Measurements from ENCODE around the gene NFATC3. TPM values are rescaled to one million over a fixed set of nuclear protein-coding genes. Genes with fewer than 3 reads are reported as not detected.

NFATC3 gene
- total RNA-seq, 4 donors from 2014 or later, result 22.6 to 74.0 (median 48.4) TPM

- no peak for DNase-seq
- H3K4me1 ChIP-seq, result peaks cover 0 to 6% of the 10 kb centered on the region in 2 donors
- H3K27me3 ChIP-seq, result no peaks in the 10 kb centered on the region
- H3K36me3 ChIP-seq, result no peaks in the 10 kb centered on the region
- intact Hi-C loops (cut with DNase I; ENCODE audit: low total_unique reads), result no loop called here
- no peaks in the 10 kb centered on the region for H3K9me3 ChIP-seq
- H3K27ac ChIP-seq, result peak overlapping the region; percentile 88 to 99
- peak overlapping the region; percentile 53 to 86 for H3K4me3 ChIP-seq
- TF ChIP-seq, protein P1, sequence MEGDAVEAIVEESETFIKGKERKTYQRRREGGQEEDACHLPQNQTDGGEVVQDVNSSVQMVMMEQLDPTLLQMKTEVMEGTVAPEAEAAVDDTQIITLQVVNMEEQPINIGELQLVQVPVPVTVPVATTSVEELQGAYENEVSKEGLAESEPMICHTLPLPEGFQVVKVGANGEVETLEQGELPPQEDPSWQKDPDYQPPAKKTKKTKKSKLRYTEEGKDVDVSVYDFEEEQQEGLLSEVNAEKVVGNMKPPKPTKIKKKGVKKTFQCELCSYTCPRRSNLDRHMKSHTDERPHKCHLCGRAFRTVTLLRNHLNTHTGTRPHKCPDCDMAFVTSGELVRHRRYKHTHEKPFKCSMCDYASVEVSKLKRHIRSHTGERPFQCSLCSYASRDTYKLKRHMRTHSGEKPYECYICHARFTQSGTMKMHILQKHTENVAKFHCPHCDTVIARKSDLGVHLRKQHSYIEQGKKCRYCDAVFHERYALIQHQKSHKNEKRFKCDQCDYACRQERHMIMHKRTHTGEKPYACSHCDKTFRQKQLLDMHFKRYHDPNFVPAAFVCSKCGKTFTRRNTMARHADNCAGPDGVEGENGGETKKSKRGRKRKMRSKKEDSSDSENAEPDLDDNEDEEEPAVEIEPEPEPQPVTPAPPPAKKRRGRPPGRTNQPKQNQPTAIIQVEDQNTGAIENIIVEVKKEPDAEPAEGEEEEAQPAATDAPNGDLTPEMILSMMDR (IDR thresholded peaks at IDR 0.05), result no peak
- no peak for TF ChIP-seq POLR2A (IDR thresholded peaks at IDR 0.05)
Measured at GRCh38 chr16:68086336-68086841, 1.2 kb downstream of the NFATC3 start.

DNA sequence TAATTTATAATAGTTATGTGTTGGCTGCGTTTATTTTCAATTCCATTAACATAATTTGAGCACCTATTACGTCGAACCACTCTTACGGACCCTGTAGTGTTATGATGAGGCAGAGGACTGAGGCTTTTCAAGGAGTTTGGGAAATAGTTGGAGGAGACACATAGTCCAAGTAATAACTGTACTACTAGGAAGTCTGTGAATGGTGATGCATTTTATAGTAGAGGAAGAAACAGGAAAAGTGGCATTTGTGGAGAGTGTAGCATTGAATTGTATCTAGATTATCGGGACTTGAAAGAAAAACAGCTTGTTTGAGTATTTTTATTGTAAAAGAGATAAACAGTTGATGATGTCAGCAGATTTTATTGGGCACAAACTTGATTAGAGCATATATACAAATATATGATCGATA lies 1.7 kb downstream of the NFATC3 start:
- H3K27me3 ChIP-seq, result no peaks in the 10 kb centered on the region
- peak overlapping the region; percentile 33 to 99 for H3K27ac ChIP-seq
- no peak for TF ChIP-seq POLR2A (IDR thresholded peaks at IDR 0.05)
- TF ChIP-seq, protein P1 (IDR thresholded peaks at IDR 0.05), result no peak
- intact Hi-C loops (cut with DNase I; ENCODE audit: low total_unique reads), result no loop called here
- H3K4me1 ChIP-seq, result peaks cover 0 to 6% of the 10 kb centered on the region in 2 donors
- no peak for DNase-seq
- H3K36me3 ChIP-seq, result no peaks in the 10 kb centered on the region
- no peaks in the 10 kb centered on the region for H3K9me3 ChIP-seq
- H3K4me3 ChIP-seq, result peak overlapping the region; percentile 53 to 86

GRCh38 chr16:68087688-68088087 lies 2.5 kb downstream of the NFATC3 start:
- H3K4me1 ChIP-seq, result peaks cover 0 to 6% of the 10 kb centered on the region in 2 donors
- DNase-seq, result no peak
- H3K36me3 ChIP-seq, result no peaks in the 10 kb centered on the region
- intact Hi-C loops (cut with DNase I; ENCODE audit: low total_unique reads), result no loop called here
- TF ChIP-seq POLR2A (IDR thresholded peaks at IDR 0.05), result no peak
- TF ChIP-seq, protein P1 (IDR thresholded peaks at IDR 0.05), result no peak
- no peak overlapping the region for H3K4me3 ChIP-seq
- H3K27me3 ChIP-seq, result no peaks in the 10 kb centered on the region
- H3K9me3 ChIP-seq, result no peaks in the 10 kb centered on the region
- H3K27ac ChIP-seq, result peak overlapping the region in 1 of 2 donors; percentile 99

DNA sequence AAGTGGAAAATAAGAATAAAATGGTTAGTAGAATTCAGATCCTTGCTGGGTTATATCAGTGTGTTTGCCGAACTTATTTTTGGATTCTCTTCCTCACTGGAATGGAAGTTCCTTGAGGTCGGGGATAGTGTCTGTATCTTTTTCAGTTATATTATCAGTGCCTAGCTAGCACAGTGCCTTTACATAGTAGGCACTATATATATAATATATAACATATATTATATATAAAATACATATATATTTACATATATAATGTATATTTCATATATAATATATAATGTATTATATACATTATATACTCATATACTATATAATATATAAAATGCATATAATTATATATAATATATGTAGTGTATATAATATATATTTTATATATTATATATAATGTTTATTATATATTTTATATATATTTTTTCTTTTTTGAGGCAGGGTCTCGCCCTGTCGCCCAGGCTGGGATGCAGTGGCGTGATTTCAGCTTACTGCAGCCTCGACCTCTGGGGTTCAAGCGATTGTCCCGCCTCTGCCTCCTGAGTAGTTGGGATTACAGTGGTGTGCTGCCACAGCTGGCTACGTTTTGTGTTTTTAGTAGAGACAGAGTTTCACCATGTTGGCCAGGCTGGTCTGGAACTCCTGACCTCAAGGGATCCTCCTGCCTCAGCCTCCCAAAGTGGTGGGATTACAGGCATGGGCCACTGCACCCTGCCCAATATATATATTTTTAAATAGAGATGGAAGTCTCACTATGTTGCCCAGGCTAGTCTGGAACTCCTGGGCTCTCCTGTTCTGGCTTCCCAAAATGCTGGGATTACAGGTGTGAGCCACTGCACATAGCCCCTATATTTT lies 3.2 kb downstream of the NFATC3 start:
- H3K4me3 ChIP-seq, result no peak overlapping the region
- no peaks in the 10 kb centered on the region for H3K27me3 ChIP-seq
- no peak overlapping the region for H3K27ac ChIP-seq
- H3K4me1 ChIP-seq, result peaks cover 0 to 6% of the 10 kb centered on the region in 2 donors
- no peak for TF ChIP-seq POLR2A (IDR thresholded peaks at IDR 0.05)
- TF ChIP-seq, protein P1 (IDR thresholded peaks at IDR 0.05), result no peak
- DNase-seq, result no peak
- intact Hi-C loops (cut with DNase I; ENCODE audit: low total_unique reads), result no loop called here
- no peaks in the 10 kb centered on the region for H3K36me3 ChIP-seq
- H3K9me3 ChIP-seq, result no peaks in the 10 kb centered on the region

GRCh38 chr16:68089067-68089466 lies 3.9 kb downstream of the NFATC3 start:
- no peak for DNase-seq
- no peaks in the 10 kb centered on the region for H3K9me3 ChIP-seq
- H3K27ac ChIP-seq, result no peak overlapping the region
- H3K4me1 ChIP-seq, result peaks cover 0 to 4% of the 10 kb centered on the region in 2 donors
- H3K36me3 ChIP-seq, result no peaks in the 10 kb centered on the region
- H3K27me3 ChIP-seq, result no peaks in the 10 kb centered on the region
- no peak overlapping the region for H3K4me3 ChIP-seq
- intact Hi-C loops (cut with DNase I; ENCODE audit: low total_unique reads), result no loop called here
- TF ChIP-seq, protein P1 (IDR thresholded peaks at IDR 0.05), result no peak
- TF ChIP-seq POLR2A (IDR thresholded peaks at IDR 0.05), result no peak

Data from uterus (tissue), 4 donors.